CD4-positive, alpha-beta T cell treated with Interleukin-12 subunit alpha and Interleukin-12 subunit beta, for 1 hour (primary cell): ENCODE measurements around the gene ZSCAN16.
"Not testable (repeated sequence)": the region's sequence is repeated elsewhere in the genome, so short reads cannot be mapped to it uniquely, and the experiment has no call there.

ENCODE experiments used
- DNase-seq: peaks from one replicate; pipeline ENCODE4 v3.0.0-alpha.2; 2020

ZSCAN16 gene

GRCh38 chr6:28124350-28124970 is at the start of gene ZSCAN16:
TSS of gene ZSCAN16 (plus strand) at chr6:28124609. CDS start at chr6:28125444, 835 bp downstream.
- peak; percentile 83 for DNase-seq

- no peak for DNase-seq
Measured at GRCh38 chr6:28078050-28078449, 46.4 kb upstream of the ZSCAN16 start.

DNA sequence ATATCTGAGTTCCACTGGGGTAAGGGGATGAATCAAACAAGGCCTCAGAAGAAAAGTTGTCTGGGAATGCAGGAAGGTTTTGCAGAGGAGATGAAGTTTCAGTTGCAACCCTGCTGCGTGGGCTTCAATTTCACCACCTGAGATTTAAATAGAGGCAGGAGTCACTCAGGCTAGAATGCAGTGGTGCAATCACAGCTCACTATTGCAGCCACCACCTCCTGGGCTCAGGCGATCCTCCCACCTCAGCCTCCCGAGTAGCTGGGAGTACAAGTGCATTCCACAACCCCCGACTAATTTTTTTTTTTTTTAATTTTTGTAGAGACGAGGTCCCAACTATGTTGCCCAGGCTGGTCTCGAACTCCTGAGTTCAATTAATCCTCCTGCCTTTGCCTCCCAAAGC is 45.6 kb upstream of the ZSCAN16 start:
- no peak for DNase-seq

GRCh38 chr6:28080381-28080630 is 44.1 kb upstream of the ZSCAN16 start, which contains the start of gene ZNF165:
TSS of gene ZNF165 (plus strand) at chr6:28080568. CDS start at chr6:28085481, 4,913 bp downstream.
- DNase-seq, result not testable (repeated sequence)

- peak; percentile 94 for DNase-seq
Measured at GRCh38 chr6:28080631-28081485, 43.6 kb upstream of the ZSCAN16 start.

DNA sequence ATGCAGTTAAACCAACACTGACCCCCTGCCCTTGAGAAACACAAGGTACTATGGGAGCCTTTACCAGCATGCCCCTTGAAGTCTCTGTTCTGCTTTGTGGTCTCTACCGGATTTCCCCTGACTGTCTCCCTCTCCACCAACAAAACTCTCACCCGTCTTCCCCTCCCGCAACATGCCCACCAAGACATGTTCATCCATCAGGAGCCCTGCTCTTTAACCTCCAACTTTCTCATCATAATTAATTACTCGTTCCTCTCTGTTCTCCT is 43.0 kb upstream of the ZSCAN16 start:
- peak; percentile 74 for DNase-seq

DNA sequence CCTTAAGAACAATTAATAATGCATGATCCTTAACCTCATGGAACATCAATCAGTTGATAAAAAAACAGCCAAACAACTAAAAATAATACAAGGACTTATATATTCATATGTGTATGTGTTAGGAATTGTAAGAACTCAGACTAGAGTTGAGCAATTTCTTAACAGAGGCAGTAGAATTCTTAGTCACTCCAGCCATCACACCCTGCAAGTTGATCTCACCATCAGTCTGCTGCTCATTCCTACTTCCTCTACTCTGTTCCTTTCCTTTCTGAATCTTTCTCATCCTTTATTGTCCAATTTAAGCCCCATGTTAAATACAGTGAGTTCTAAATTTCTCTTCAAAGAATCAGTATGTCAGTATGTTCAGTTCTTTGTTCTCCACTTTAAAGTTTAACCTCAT is 41.5 kb upstream of the ZSCAN16 start:
- DNase-seq, result no peak

DNA sequence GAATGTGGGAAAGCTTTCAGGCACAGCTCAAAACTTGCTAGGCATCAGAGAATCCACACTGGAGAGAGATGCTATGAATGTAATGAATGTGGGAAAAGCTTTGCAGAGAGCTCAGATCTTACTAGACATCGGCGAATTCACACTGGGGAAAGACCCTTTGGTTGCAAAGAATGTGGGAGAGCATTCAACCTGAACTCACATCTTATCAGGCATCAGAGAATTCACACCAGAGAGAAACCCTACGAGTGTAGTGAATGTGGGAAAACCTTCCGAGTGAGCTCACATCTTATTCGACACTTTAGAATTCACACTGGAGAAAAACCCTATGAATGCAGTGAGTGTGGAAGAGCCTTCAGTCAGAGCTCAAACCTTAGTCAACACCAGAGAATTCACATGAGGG is 35.4 kb upstream of the ZSCAN16 start:
- DNase-seq, result no peak

DNA sequence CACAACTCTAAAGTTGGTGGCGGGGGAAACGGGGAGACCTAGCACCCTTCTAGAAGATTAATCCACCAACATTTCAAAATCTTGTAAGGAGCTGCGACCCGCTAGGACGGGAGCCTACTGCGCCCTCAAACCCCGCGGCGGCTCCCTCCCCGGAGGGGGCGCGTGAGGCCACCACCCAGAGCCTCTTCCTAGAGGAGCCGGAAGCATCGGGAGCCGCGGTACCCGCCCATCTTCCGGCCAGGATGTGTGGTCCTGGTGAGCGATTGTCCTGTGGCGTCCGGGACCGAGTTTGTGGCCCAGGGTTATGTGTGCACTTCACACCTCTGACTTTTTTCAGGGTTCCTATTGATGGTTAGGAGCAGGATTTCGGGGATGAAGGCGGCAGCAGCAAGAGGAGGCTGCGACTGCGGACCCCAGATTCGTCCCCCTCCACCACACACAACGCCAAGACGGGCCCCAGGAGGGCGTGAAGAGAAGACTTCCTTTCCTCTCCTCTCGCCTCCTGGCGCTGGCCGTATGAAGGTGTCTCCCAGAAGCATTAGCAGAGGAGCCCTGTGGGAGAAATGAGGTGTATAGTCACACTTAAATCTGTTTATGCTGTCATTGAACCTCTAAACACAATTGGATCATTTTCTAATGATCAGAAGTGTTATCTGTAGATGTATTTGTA is 33.4 kb upstream of the ZSCAN16 start:
- no peak for DNase-seq

GRCh38 chr6:28102222-28102621 is 22.2 kb upstream of the ZSCAN16 start:
- DNase-seq, result not testable (repeated sequence)

GRCh38 chr6:28102699-28103098 is 21.7 kb upstream of the ZSCAN16 start:
- DNase-seq, result not testable (repeated sequence)

DNA sequence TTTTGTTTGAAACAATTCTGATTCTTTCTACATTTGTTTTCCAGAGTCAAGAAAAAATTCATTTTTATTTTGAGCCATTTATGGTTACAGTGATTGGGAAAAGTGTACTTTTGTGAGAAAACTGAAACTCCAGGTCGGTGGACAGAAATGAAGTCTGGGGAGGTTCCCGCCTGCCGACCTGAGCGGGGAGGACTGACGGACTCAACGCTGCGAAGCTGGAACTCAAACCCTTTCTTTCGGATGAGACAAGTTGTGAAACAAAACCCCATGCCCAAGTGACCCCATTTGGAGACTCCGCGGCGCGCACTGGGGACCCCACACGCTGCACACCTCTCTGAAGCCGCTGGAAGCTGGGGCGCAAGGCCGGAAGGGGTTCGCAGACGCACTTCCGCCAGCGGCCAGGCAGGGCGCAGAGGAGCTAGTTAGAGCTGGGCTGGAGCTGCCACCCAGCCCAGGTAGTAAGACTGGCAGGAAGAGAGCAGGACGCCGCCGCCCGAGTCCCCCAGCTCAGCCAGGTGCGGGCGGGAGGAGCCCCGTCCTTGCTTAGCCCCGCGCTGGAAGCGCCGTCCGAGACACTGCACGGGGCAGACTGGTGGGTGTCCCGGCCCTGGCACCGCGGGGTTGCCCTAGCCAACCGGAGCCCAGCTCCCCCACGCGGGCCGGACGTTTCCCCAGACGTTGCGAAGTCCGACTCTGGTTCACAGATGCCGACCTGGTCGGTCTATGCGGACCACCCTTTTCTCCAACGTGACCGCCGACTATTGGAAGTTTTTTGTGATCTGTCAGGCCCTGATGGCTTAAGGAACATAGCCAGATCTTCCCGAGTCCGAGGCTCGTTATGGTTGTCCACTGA is 19.8 kb upstream of the ZSCAN16 start:
- peak; percentile 87 for DNase-seq

- DNase-seq, result peak; percentile 2
Measured at GRCh38 chr6:28105245-28105639, 19.2 kb upstream of the ZSCAN16 start.

- DNase-seq, result no peak
Measured at GRCh38 chr6:28107506-28107905, 16.9 kb upstream of the ZSCAN16 start.

DNA sequence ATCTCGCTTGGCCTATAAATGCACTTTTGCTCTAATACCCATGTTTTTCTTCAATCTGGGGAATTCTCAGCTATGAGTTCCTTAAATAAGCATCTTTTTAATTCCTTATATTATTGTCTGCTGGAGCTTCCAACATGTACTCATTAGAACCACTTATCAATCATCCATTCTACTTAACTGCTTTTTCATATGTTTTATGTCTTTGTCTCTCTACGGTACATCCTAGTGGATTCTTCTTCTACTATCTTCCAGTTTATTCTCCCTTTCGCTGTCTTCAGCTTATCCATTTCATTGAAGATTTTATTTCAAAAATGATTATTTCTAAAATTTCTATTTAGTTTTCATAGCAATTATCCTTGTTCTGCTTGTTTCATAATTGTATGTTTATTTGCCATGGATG is 12.4 kb upstream of the ZSCAN16 start:
- DNase-seq, result no peak

- no peak for DNase-seq
Measured at GRCh38 chr6:28115799-28116198, 8.6 kb upstream of the ZSCAN16 start.

DNA sequence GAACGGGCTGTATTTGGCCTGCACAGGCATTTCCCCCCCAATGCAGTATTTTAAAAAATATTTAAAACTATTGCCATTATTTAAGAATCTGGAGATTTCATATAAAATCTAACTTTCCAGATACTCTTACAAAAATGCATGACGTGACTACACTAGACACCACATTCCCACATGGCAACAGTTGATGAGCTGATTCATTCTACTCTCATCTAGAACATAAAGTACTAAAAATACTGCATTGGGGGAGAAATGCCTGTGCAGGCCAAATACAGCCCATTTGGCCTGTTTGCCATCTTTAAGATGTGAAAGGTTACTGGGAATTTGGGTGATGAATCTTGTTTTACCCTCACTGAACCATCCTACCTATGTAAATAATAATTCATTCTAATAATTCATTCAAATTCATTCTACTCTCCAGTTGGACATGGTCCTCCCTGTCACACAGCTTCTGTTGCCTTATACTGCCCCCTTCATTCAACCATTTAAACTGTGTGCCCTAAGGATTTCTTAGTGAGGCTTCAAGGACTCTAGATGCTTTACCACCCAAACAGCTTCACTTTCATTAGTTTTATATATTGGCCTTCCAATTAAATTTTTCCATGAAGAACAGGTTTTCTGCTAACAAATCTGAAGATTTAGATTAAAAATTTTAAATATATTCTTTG is 6.9 kb upstream of the ZSCAN16 start:
- no peak for DNase-seq

- DNase-seq, result no peak
Measured at GRCh38 chr6:28118217-28118616, 6.2 kb upstream of the ZSCAN16 start.

GRCh38 chr6:28121876-28122275 is 2.5 kb upstream of the ZSCAN16 start:
- DNase-seq, result no peak

- not testable (repeated sequence) for DNase-seq
Measured at GRCh38 chr6:28122283-28122682, 2.1 kb upstream of the ZSCAN16 start.

DNA sequence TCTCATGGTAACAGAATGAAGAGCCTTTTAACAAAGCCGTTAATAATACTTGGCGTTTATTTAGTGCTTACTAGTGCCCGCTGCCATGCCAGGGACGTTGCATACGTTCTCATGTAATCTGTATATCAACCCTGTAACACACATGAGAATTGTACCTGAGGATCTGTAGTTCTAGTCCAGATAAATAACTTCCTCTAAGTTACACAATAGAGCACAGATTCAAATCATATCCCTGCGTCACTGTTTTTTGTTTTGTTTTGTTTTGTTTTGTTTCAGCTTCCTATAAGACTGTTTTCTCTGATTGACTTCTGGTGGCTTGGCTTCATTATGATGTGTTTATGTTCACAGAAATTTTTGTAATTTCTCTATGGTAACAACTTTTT is 553 bp downstream of the ZSCAN16 start:
- peak; percentile 39 for DNase-seq

DNA sequence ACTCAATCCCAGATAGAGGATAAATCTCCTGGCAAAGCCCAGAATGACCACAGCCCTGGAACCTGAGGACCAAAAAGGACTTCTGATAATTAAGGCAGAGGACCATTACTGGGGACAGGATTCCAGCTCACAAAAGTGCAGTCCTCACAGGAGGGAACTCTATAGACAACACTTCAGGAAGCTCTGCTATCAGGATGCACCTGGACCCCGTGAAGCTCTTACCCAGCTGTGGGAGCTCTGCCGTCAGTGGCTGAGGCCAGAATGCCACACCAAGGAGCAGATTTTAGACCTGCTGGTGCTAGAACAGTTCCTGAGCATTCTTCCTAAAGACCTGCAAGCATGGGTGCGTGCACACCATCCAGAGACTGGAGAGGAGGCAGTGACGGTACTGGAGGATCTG is 992 bp downstream of the ZSCAN16 start:
- no peak for DNase-seq

GRCh38 chr6:28134015-28134414 is 9.6 kb downstream of the ZSCAN16 start:
- DNase-seq, result peak; percentile 49
